Lower leg skin (tissue), 4 donors: Measurements from ENCODE around the gene CCDC150. TPM values are rescaled to one million over a fixed set of nuclear protein-coding genes. Genes with fewer than 3 reads are reported as not detected.

Experiments
- DNase-seq, 2 donors: peaks; one replicate each; pipeline ENCODE4 v3.0.0-alpha.2; 2019; ENCODE audit warnings: low spot score in 2 of 2
- H3K4me3 ChIP-seq: fragments of 200-600 bp; sonication (generic); 2 replicates; pipeline ENCODE4 v1.5.1; 2017; ENCODE audit warnings: mild to moderate bottlenecking, low read depth; ENCODE audit not compliant: poor library complexity, severe bottlenecking
- CTCF ChIP-seq, 3 donors: fragments of 450-650 bp; IDR thresholded peaks; one replicate each; pipeline ENCODE4 v1.5.1; 2016; ENCODE audit warnings: antibody characterized with exemption in 3 of 3, mild to moderate bottlenecking in 3 of 3, moderate library complexity in 2 of 3
- POLR2A ChIP-seq, 2 donors: fragments of 450-650 bp; IDR thresholded peaks; one replicate each; pipeline ENCODE4 v1.6.1; 2016 to 2017; ENCODE audit warnings: antibody characterized with exemption in 2 of 2, mild to moderate bottlenecking in 1 of 2, moderate library complexity in 1 of 2
- WGBS, 2 donors: methylation state at CpG; one replicate each; pipeline ENCODE4 v1.1.5; 2018; 5-methylcytosine and 5-hydroxymethylcytosine counted together
- intact Hi-C: fragments of 100-400 bp; cut with DNase I; formaldehyde crosslinking; loops from one replicate; pipeline ENCODE4 v1.15.0; 2023; ENCODE audit warnings: low total_unique reads
- total RNA-seq, 4 donors: library from RNA; depleted of rRNA; stranded (reverse); fragments of >200 nt; gene quantifications; one replicate each; pipeline ENCODE4 v1.1.0, GENCODE V29; 2016

Gene CCDC150
- total RNA-seq, 4 donors from 2014 or later = 0.22 to 3.4 (median 1.3) TPM

- no peak for DNase-seq
- intact Hi-C loops = no loop called here
- 90 to 96% methylated on average over 7 of the region's 7 CpGs for WGBS, 2 donors
- TF ChIP-seq CTCF (IDR thresholded peaks at IDR 0.05) = no peak
- no peak for TF ChIP-seq POLR2A (IDR thresholded peaks at IDR 0.05)
- H3K4me3 ChIP-seq = no peak overlapping the region
Observed at GRCh38 chr2:196743165-196743564, 103.7 kb downstream of the CCDC150 start.

DNA sequence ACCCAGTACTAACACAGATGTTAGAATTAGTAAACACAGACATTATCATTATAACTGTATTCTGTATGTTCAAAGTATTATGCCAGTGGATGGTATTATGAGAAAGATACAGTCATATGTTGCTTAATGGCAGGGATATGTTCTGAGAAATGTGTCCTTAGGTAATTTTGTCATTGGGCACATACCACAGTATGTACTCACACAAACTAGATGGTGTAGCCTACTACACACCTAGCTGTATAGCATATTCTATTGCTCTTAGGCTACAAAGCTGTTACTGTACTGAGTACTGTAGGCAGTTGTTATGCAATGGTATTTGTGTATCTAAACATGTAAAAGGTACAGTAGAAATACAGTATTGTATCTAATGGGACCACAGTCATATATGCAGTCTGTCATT, 106.2 kb downstream of the CCDC150 start:
- DNase-seq = no peak
- H3K4me3 ChIP-seq = no peak overlapping the region

GRCh38 chr2:196747400-196747799, 107.9 kb downstream of the CCDC150 start:
- H3K4me3 ChIP-seq = no peak overlapping the region
- intact Hi-C loops = no loop called here
- DNase-seq = no peak
- 92 to 94% methylated on average over 1 of the region's 1 CpG for WGBS, 2 donors
- TF ChIP-seq CTCF (IDR thresholded peaks at IDR 0.05) (no peak), POLR2A (IDR thresholded peaks at IDR 0.05) (no peak)

More for the DNA sequence above, 106.2 kb downstream of the CCDC150 start:
- TF ChIP-seq POLR2A (IDR thresholded peaks at IDR 0.05) = no peak
- TF ChIP-seq CTCF (IDR thresholded peaks at IDR 0.05) = no peak
- intact Hi-C loops = no loop called here

- WGBS, 2 donors = 95 to 96% methylated on average over 2 of the region's 2 CpGs
- H3K4me3 ChIP-seq = no peak overlapping the region
- TF ChIP-seq POLR2A (IDR thresholded peaks at IDR 0.05) (no peak), CTCF (IDR thresholded peaks at IDR 0.05) (no peak)
- intact Hi-C loops = no loop called here
- DNase-seq = no peak
Observed at GRCh38 chr2:196748123-196748522, 108.6 kb downstream of the CCDC150 start.

DNA sequence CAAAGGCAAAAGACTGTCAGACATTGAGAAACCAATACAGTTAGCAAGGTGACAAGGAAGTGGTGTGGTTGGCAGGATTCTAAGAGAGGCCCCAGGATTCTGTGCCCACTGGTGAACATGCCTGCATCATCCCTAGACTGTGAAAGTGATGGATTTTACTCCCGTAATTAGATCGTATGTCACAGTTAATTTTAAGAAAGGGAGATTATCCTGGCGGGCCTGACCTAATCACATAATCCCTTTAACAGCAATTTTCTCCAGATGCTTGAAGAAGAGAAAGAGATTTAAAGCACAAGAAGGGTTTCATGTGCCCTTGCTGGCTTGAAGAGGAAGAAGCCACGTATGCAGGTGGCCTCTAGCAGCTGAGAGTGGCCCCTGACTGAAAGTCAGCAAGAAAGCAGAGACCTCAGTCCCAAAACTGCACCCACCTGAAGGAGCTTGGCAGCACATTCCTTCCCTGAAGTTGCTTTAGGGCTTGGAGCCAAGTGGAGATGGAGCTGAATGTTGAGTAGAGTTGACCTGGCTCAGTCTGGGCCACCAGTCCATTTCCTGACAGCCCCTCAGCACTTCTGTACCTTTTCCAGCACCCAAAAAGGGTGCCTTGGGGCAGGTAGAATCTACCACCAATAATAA, 110.9 kb downstream of the CCDC150 start:
- intact Hi-C loops = no loop called here
- WGBS, 2 donors = 86 to 88% methylated on average over 4 of the region's 4 CpGs
- no peak overlapping the region for H3K4me3 ChIP-seq
- no peak for TF ChIP-seq POLR2A (IDR thresholded peaks at IDR 0.05)
- no peak for TF ChIP-seq CTCF (IDR thresholded peaks at IDR 0.05)
- DNase-seq = no peak
